ENCODE measurements around the gene MAPKBP1.
"Not testable (repeated sequence)": the region's sequence is repeated elsewhere in the genome, so short reads cannot be mapped to it uniquely, and the experiment has no call there.

MAPKBP1 gene

GRCh38 chr15:41774062-41774881 is at the start of gene MAPKBP1:
Gene MAPKBP1 (plus strand): TSS chr15:41774484. CDS start chr15:41775276, 792 bp downstream.
- H3K4me3 ChIP-seq: peak within 1 kb of the TSS; percentile 75 to 87 (median 77)
- peak within 1 kb of the TSS; percentile 43 to 93 (median 89) for H3K27ac ChIP-seq

GRCh38 chr15:41727143-41727542 is 47.1 kb upstream of the MAPKBP1 start:
- Histone ChIP-seq H3K4me3 (no peak overlapping the region), H3K27ac (no peak overlapping the region)

- H3K4me3 ChIP-seq, H3K27ac ChIP-seq: not testable (repeated sequence)
Measured at GRCh38 chr15:41728061-41728460, 46.2 kb upstream of the MAPKBP1 start.

- Histone ChIP-seq H3K4me3 (no peak overlapping the region), H3K27ac (no peak overlapping the region)
Measured at GRCh38 chr15:41730543-41730942, 43.7 kb upstream of the MAPKBP1 start.

GRCh38 chr15:41732483-41732882 is 41.8 kb upstream of the MAPKBP1 start:
- H3K4me3 ChIP-seq: no peak overlapping the region
- no peak overlapping the region for H3K27ac ChIP-seq

- Histone ChIP-seq H3K27ac (no peak overlapping the region), H3K4me3 (no peak overlapping the region)
Measured at GRCh38 chr15:41734079-41734478, 40.2 kb upstream of the MAPKBP1 start.

GRCh38 chr15:41735046-41735445 is 39.2 kb upstream of the MAPKBP1 start:
- H3K27ac ChIP-seq: no peak overlapping the region

GRCh38 chr15:41735492-41735891 is 38.8 kb upstream of the MAPKBP1 start:
- H3K27ac ChIP-seq: not testable (repeated sequence)

More at GRCh38 chr15:41735046-41735445, 39.2 kb upstream of the MAPKBP1 start:
- H3K4me3 ChIP-seq: no peak overlapping the region

GRCh38 chr15:41746802-41747201 is 27.5 kb upstream of the MAPKBP1 start:
- H3K27ac ChIP-seq: no peak overlapping the region
- no peak overlapping the region for H3K4me3 ChIP-seq

More at GRCh38 chr15:41735492-41735891, 38.8 kb upstream of the MAPKBP1 start:
- H3K4me3 ChIP-seq: not testable (repeated sequence)

GRCh38 chr15:41756198-41756597 is 18.1 kb upstream of the MAPKBP1 start:
- Histone ChIP-seq H3K27ac (no peak overlapping the region), H3K4me3 (no peak overlapping the region)

GRCh38 chr15:41772720-41773331 is 1.5 kb upstream of the MAPKBP1 start:
- Histone ChIP-seq H3K4me3 (no peak overlapping the region), H3K27ac (peak overlapping the region in 7 of 21 experiments; percentile 80 to 93 (median 91))

- H3K4me3 ChIP-seq: peak overlapping the region in 4 of 7 experiments; percentile 75 to 80 (median 78)
Measured at GRCh38 chr15:41773332-41773728, 954 bp upstream of the MAPKBP1 start.

GRCh38 chr15:41773729-41774061 is 589 bp upstream of the MAPKBP1 start:
- H3K4me3 ChIP-seq: peak overlapping the region; percentile 75 to 87 (median 77)

More at GRCh38 chr15:41773332-41773728, 954 bp upstream of the MAPKBP1 start:
- peak overlapping the region in 19 of 21 experiments; percentile 63 to 93 (median 90) for H3K27ac ChIP-seq

GRCh38 chr15:41774882-41775417 is 666 bp downstream of the MAPKBP1 start:
- Histone ChIP-seq H3K4me3 (peak overlapping the region; percentile 75 to 87 (median 77)), H3K27ac (peak overlapping the region; percentile 43 to 93 (median 89))

More at GRCh38 chr15:41773729-41774061, 589 bp upstream of the MAPKBP1 start:
- peak overlapping the region in 20 of 21 experiments; percentile 63 to 93 (median 90) for H3K27ac ChIP-seq

- peak overlapping the region in 15 of 21 experiments; percentile 20 to 93 (median 90) for H3K27ac ChIP-seq
- H3K4me3 ChIP-seq: peak overlapping the region; percentile 75 to 87 (median 77)
Measured at GRCh38 chr15:41775651-41776050, 1.4 kb downstream of the MAPKBP1 start.

- Histone ChIP-seq H3K27ac (peak overlapping the region in 8 of 21 experiments; percentile 2 to 58 (median 32)), H3K4me3 (peak overlapping the region in 2 of 7 experiments; percentile 6 to 80)
Measured at GRCh38 chr15:41777421-41777973, 3.2 kb downstream of the MAPKBP1 start.

GRCh38 chr15:41778521-41778920 is 4.2 kb downstream of the MAPKBP1 start:
- Histone ChIP-seq H3K27ac (peak overlapping the region in 6 of 21 experiments; percentile 8 to 59 (median 42)), H3K4me3 (no peak overlapping the region)

- Histone ChIP-seq H3K4me3 (no peak overlapping the region), H3K27ac (peak overlapping the region in 3 of 21 experiments; percentile 43 to 45 (median 44))
Measured at GRCh38 chr15:41779662-41780157, 5.4 kb downstream of the MAPKBP1 start.

GRCh38 chr15:41780266-41780665 is 6.0 kb downstream of the MAPKBP1 start:
- H3K27ac ChIP-seq: peak overlapping the region in 4 of 21 experiments; percentile 37 to 44 (median 42)

GRCh38 chr15:41780727-41781126 is 6.4 kb downstream of the MAPKBP1 start:
- peak overlapping the region in 2 of 21 experiments; percentile 37 to 42 for H3K27ac ChIP-seq
- H3K4me3 ChIP-seq: no peak overlapping the region

More at GRCh38 chr15:41780266-41780665, 6.0 kb downstream of the MAPKBP1 start:
- H3K4me3 ChIP-seq: no peak overlapping the region
